Skin of body (tissue), 1 donor: ENCODE measurements around the gene ZMYND10. TPM values are rescaled to one million over a fixed set of nuclear protein-coding genes. Genes with fewer than 3 reads are reported as not detected.

Source experiments
- total RNA-seq: library from RNA; depleted of rRNA; stranded (reverse); fragments of >200 nt; gene quantifications from one replicate; pipeline ENCODE4 v1.2.3, GENCODE V29; 2014

ZMYND10 gene
- total RNA-seq, 1 donor from 2014 or later: 0.89 TPM

Other genes starting within 250 kb of the ZMYND10 start
- 23.3 TPM for gene SEMA3F, start 190.4 kb downstream of the ZMYND10 start, total RNA-seq
- 0.20 TPM for gene GNAT1, start 154.1 kb downstream of the ZMYND10 start, total RNA-seq
- 0.79 TPM for gene SLC38A3, start 140.5 kb downstream of the ZMYND10 start, total RNA-seq
- gene GNAI2, start 109.5 kb downstream of the ZMYND10 start, total RNA-seq: 102 TPM
- gene SEMA3B, start 76.6 kb downstream of the ZMYND10 start, total RNA-seq: 21.8 TPM
- gene LSMEM2, start 66.6 kb downstream of the ZMYND10 start, total RNA-seq: 2.7 TPM
- 32.7 TPM for gene IFRD2, start 53.3 kb downstream of the ZMYND10 start, total RNA-seq
- 2.7 TPM for gene HYAL3, start 46.3 kb downstream of the ZMYND10 start, total RNA-seq
- 2.2 TPM for gene NAA80, start 46.3 kb downstream of the ZMYND10 start, total RNA-seq
- 1.1 TPM for gene HYAL1, start 42.2 kb downstream of the ZMYND10 start, total RNA-seq
- gene HYAL2, start 23.0 kb downstream of the ZMYND10 start, total RNA-seq: 28.6 TPM
- gene TUSC2, start 17.5 kb downstream of the ZMYND10 start, total RNA-seq: 5.8 TPM
- 28.6 TPM for gene RASSF1, start 4.9 kb downstream of the ZMYND10 start, total RNA-seq
- 13.6 TPM for gene NPRL2, start 5.0 kb upstream of the ZMYND10 start, total RNA-seq
- gene CYB561D2, start 5.1 kb upstream of the ZMYND10 start, total RNA-seq: 12.2 TPM
- 18.9 TPM for gene TMEM115, start 13.8 kb upstream of the ZMYND10 start, total RNA-seq
- gene CACNA2D2, start 157.9 kb upstream of the ZMYND10 start, total RNA-seq: 1.4 TPM
- gene C3orf18, start 222.0 kb upstream of the ZMYND10 start, total RNA-seq: 7.2 TPM
- gene HEMK1, start 223.8 kb upstream of the ZMYND10 start, total RNA-seq: 5.4 TPM